Parathyroid adenoma (tissue), 2 donors: Measurements from ENCODE around the gene AGK.

ENCODE experiments used
- H2AFZ ChIP-seq: fragments of 300-600 bp; sonication (generic); one replicate; pipeline ENCODE4 v1.7.0; 2017; ENCODE audit warnings: antibody characterized with exemption, mild to moderate bottlenecking
- H3K27ac ChIP-seq: fragments of 300-600 bp; sonication (generic); one replicate; pipeline ENCODE4 v1.7.0; 2017
- H3K27me3 ChIP-seq: fragments of 300-600 bp; sonication (generic); one replicate; pipeline ENCODE4 v1.7.0; 2017; ENCODE audit warnings: low read length; ENCODE audit not compliant: control insufficient read depth, insufficient read depth
- H3K36me3 ChIP-seq: fragments of 300-600 bp; sonication (generic); one replicate; pipeline ENCODE4 v1.7.0; 2017; ENCODE audit warnings: low read length; ENCODE audit not compliant: control insufficient read depth, insufficient read depth
- H3K4me1 ChIP-seq: fragments of 300-600 bp; sonication (generic); one replicate; pipeline ENCODE4 v1.7.0; 2017; ENCODE audit warnings: control low read depth
- H3K4me2 ChIP-seq: fragments of 300-600 bp; sonication (generic); one replicate; pipeline ENCODE4 v1.7.0; 2017; ENCODE audit warnings: low read length
- H3K4me3 ChIP-seq: fragments of 300-600 bp; sonication (generic); one replicate; pipeline ENCODE4 v1.7.0; 2017; ENCODE audit warnings: low read depth, low read length
- H3K79me2 ChIP-seq: fragments of 300-600 bp; sonication (generic); one replicate; pipeline ENCODE4 v1.7.0; 2017; ENCODE audit warnings: control low read depth
- H3K9ac ChIP-seq: fragments of 300-600 bp; sonication (generic); one replicate; pipeline ENCODE4 v1.7.0; 2017; ENCODE audit warnings: mild to moderate bottlenecking
- H3K9me3 ChIP-seq: fragments of 300-600 bp; sonication (generic); one replicate; pipeline ENCODE4 v1.7.0; 2017; ENCODE audit warnings: low read length; ENCODE audit not compliant: control insufficient read depth
- CTCF ChIP-seq: fragments of 300-600 bp; sonication (generic); IDR thresholded peaks from one replicate; pipeline ENCODE4 v1.7.0; 2017; ENCODE audit warnings: antibody characterized with exemption, mild to moderate bottlenecking
- donor health status: primary hyperparathyroidism.

The AGK gene

GRCh38 chr7:141675436-141676215 lies 124.4 kb downstream of the AGK start:
- H3K27ac ChIP-seq, result no peak overlapping the region
- no peak overlapping the region for H3K9ac ChIP-seq
- no peaks in the 10 kb centered on the region for H3K9me3 ChIP-seq
- H3K27me3 ChIP-seq, result no peaks in the 10 kb centered on the region
- H3K4me1 ChIP-seq, result no peaks in the 10 kb centered on the region
- H3K4me2 ChIP-seq, result no peak overlapping the region
- no peak overlapping the region for H3K4me3 ChIP-seq
- H3K36me3 ChIP-seq, result no peaks in the 10 kb centered on the region
- no peak for TF ChIP-seq CTCF
- H2AFZ ChIP-seq, result no peak overlapping the region
- H3K79me2 ChIP-seq, result no peaks in the 10 kb centered on the region

GRCh38 chr7:141676618-141677017 lies 125.4 kb downstream of the AGK start:
- Histone ChIP-seq H3K4me2 (no peak overlapping the region), H3K27ac (no peak overlapping the region), H3K79me2 (no peaks in the 10 kb centered on the region), H3K36me3 (no peaks in the 10 kb centered on the region), H3K4me3 (no peak overlapping the region), H3K4me1 (no peaks in the 10 kb centered on the region), H2AFZ (no peak overlapping the region), H3K9me3 (no peaks in the 10 kb centered on the region), H3K27me3 (no peaks in the 10 kb centered on the region), H3K9ac (no peak overlapping the region)
- no peak for TF ChIP-seq CTCF

- Histone ChIP-seq H3K79me2 (no peaks in the 10 kb centered on the region), H3K36me3 (no peaks in the 10 kb centered on the region), H2AFZ (no peak overlapping the region), H3K27ac (no peak overlapping the region), H3K9me3 (no peaks in the 10 kb centered on the region), H3K27me3 (no peaks in the 10 kb centered on the region), H3K4me2 (no peak overlapping the region), H3K4me1 (no peaks in the 10 kb centered on the region), H3K4me3 (no peak overlapping the region), H3K9ac (no peak overlapping the region)
- TF ChIP-seq CTCF, result no peak
These were observed 127.8 kb downstream of the AGK start for GRCh38 chr7:141679014-141679413.

DNA sequence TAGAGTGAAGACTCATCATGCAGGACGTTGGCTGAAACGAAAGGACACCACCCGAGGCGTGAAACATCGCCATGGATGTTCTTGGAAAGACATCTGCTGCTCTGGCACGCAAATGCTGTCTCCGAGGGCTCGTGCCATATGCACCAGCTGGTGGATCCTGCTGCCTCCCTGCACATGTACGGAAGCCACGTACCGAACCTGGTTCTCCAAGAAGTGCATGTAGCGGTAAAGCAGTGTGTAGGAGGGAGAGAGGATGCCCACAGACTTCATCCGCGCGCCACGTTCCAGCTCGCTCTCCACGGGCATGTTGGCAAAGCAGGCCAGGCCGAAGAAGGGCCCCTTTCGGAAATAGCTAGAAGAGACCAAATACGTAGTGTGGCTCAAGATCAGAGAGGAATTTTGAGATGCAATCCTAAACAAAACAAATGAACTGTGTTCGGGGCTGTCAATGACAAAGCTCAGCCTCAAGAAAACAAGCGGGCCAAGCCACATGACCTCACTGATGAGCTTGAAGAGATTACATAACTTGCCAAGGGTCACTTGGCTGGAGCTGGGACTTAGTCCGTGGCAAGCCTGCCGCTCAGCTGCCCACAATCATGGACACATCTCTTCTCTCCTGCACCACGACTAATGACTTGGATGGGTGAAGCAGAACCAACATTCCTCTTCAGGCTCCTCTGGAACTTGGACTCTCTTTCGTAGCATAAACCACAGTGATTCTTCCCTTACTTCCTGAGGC lies 134.2 kb downstream of the AGK start:
- peak overlapping the region; percentile 66 for H3K27ac ChIP-seq

More for the DNA sequence above, 134.2 kb downstream of the AGK start:
- peak overlapping the region; percentile 18 for H2AFZ ChIP-seq
- no peak overlapping the region for H3K9ac ChIP-seq
- H3K79me2 ChIP-seq, result no peaks in the 10 kb centered on the region
- H3K4me3 ChIP-seq, result no peak overlapping the region
- H3K4me2 ChIP-seq, result no peak overlapping the region
- H3K4me1 ChIP-seq, result peaks cover 20% of the 10 kb centered on the region
- no peaks in the 10 kb centered on the region for H3K27me3 ChIP-seq
- TF ChIP-seq CTCF, result no peak
- no peaks in the 10 kb centered on the region for H3K36me3 ChIP-seq
- H3K9me3 ChIP-seq, result no peaks in the 10 kb centered on the region
